ENCODE results near the gene IQSEC2. TPM values are rescaled to one million over a fixed set of nuclear protein-coding genes. Genes with fewer than 3 reads are reported as not detected.

IQSEC2 gene
- total RNA-seq, 1 experiment from 2014 or later, result 48.2 TPM

- no peak for TF ChIP-seq ZBTB43 (CRISPR knock-in tag; IDR thresholded peaks at IDR 0.05)
- no peak for TF ChIP-seq FOXK1 (CRISPR knock-in tag; IDR thresholded peaks at IDR 0.05)
- no peak for TF ChIP-seq IRF1 (CRISPR knock-in tag; IDR thresholded peaks at IDR 0.05)
- no peak for TF ChIP-seq ZNF512 (CRISPR knock-in tag; IDR thresholded peaks at IDR 0.05; ENCODE audit: borderline replicate concordance)
- TF ChIP-seq NR3C1 (CRISPR knock-in tag; conservative IDR thresholded peaks at IDR 0.05; ENCODE audit: low read depth), result no peak
- no peak for TF ChIP-seq SP1 (CRISPR knock-in tag; conservative IDR thresholded peaks at IDR 0.05)
- no peak for TF ChIP-seq ZNF532 (CRISPR knock-in tag; IDR thresholded peaks at IDR 0.05; ENCODE audit: borderline replicate concordance)
Observed at GRCh38 chrX:53262918-53263394, 18.4 kb downstream of the IQSEC2 start (continued).

- no peak for TF ChIP-seq TEAD1 (CRISPR knock-in tag; IDR thresholded peaks at IDR 0.05)
- TF ChIP-seq EMX1 (CRISPR knock-in tag; IDR thresholded peaks at IDR 0.05), result no peak
- TF ChIP-seq E2F5 (CRISPR knock-in tag; IDR thresholded peaks at IDR 0.05), result no peak
- no peak for TF ChIP-seq SMAD4 (CRISPR knock-in tag; IDR thresholded peaks at IDR 0.05)
- TF ChIP-seq RELA (CRISPR knock-in tag; IDR thresholded peaks at IDR 0.05; ENCODE audit: borderline replicate concordance), result no peak
- TF ChIP-seq ZNF512 (CRISPR knock-in tag; IDR thresholded peaks at IDR 0.05; ENCODE audit: borderline replicate concordance), result no peak
- TF ChIP-seq IRF2 (CRISPR knock-in tag; IDR thresholded peaks at IDR 0.05; ENCODE audit: borderline replicate concordance, low read depth), result no peak
- TF ChIP-seq ZNF219 (CRISPR knock-in tag; IDR thresholded peaks at IDR 0.05; ENCODE audit: borderline replicate concordance), result no peak
- TF ChIP-seq FOXK1 (CRISPR knock-in tag; IDR thresholded peaks at IDR 0.05), result no peak
- TF ChIP-seq PRDM15 (CRISPR knock-in tag; IDR thresholded peaks at IDR 0.05), result no peak
- TF ChIP-seq HMGA2 (CRISPR knock-in tag; IDR thresholded peaks at IDR 0.05), result no peak
- Mint-ChIP-seq H3K36me3 (no peaks in the 10 kb centered on the region), H3K9me3 (no peaks in the 10 kb centered on the region), H3K27me3 (ENCODE audit: low read depth) (no peaks in the 10 kb centered on the region), H3K4me1 (peaks cover 20% of the 10 kb centered on the region), H3K27ac (no peak overlapping the region), H3K4me3 (no peak overlapping the region)
- DNase-seq (ENCODE audit: low spot score) (no peak), ATAC-seq (no peak)
- CTCF ChIA-PET, result interaction anchor here (1.2 to 1.5 kb wide), 2 partner anchors 17 to 21 kb away, joined by 3 read pairs; no protein-coding TSS in a partner anchor
- POLR2A ChIA-PET, result no interaction called here
Observed at GRCh38 chrX:53262189-53262917, 19.0 kb downstream of the IQSEC2 start.
